ENCODE measurements around the gene CLCN6. TPM values are rescaled to one million over a fixed set of nuclear protein-coding genes. Genes with fewer than 3 reads are reported as not detected.

The CLCN6 gene
- total RNA-seq, 2 donors from 2014 or later = 29.6 to 31.5 TPM

DNA sequence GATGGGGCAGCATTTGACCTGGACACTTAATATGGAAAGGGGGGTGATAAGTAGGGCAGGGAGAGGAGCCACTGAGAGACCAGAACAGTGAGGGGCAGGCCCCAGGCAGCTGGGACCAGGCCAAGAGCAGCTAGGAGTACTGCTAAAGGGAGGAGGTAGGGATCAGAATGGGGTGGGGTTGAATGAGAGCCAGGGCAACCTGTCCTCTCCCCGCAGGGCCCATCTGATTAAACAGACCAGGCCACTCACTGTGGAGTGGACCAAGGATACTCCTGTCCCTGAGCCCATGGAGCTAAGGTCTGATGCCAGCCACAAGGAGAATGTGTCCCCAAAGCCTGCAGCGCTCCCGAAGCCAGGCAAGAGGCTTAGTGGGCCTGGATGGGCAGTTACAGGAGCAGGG is 41.9 kb upstream of the CLCN6 start:
- Histone ChIP-seq H3K9me3 (ENCODE audit: control insufficient read depth, low read length) (no peaks in the 10 kb centered on the region), H3K4me1 (ENCODE audit: control insufficient read depth, insufficient read depth, low read length) (no peaks in the 10 kb centered on the region), H3K36me3 (ENCODE audit: control insufficient read depth, insufficient read depth, low read length) (no peaks in the 10 kb centered on the region), H3K4me3 (ENCODE audit: low read length) (no peak overlapping the region), H3K27me3 (ENCODE audit: control insufficient read depth, insufficient read depth, low read length, poor library complexity, severe bottlenecking) (peaks cover 15% of the 10 kb centered on the region), H3K9ac (ENCODE audit: extremely low read depth, low read length, poor library complexity, severe bottlenecking) (no peak overlapping the region), H3K27ac (ENCODE audit: low read depth, low read length) (no peak overlapping the region)
- whole genome bisulfite sequencing, 2 experiments (ENCODE audit: insufficient coverage in 1 of 2, insufficient read length in 1 of 2) = 96% methylated on average over 3 of the region's 3 CpGs
- no peak for DNase-seq
- Mint-ChIP-seq H3K36me3 (ENCODE audit: low read depth) (no peaks in the 10 kb centered on the region), H3K4me1 (peaks cover 7% of the 10 kb centered on the region), H3K9me3 (no peaks in the 10 kb centered on the region), H3K27ac (no peak overlapping the region), H3K4me3 (no peak overlapping the region), H3K27me3 (ENCODE audit: insufficient read depth) (peaks cover 49% of the 10 kb centered on the region)
- no peak for TF ChIP-seq CTCF (conservative IDR thresholded peaks at IDR 0.05)

- no peak for DNase-seq
- Mint-ChIP-seq H3K27me3 (ENCODE audit: insufficient read depth) (peaks cover 46% of the 10 kb centered on the region), H3K4me1 (peaks cover 7% of the 10 kb centered on the region), H3K4me3 (no peak overlapping the region), H3K36me3 (ENCODE audit: low read depth) (no peaks in the 10 kb centered on the region), H3K27ac (no peak overlapping the region), H3K9me3 (no peaks in the 10 kb centered on the region)
- Histone ChIP-seq H3K27ac (ENCODE audit: low read depth, low read length) (no peak overlapping the region), H3K36me3 (ENCODE audit: control insufficient read depth, insufficient read depth, low read length) (no peaks in the 10 kb centered on the region), H3K4me1 (ENCODE audit: control insufficient read depth, insufficient read depth, low read length) (no peaks in the 10 kb centered on the region), H3K9ac (ENCODE audit: extremely low read depth, low read length, poor library complexity, severe bottlenecking) (no peak overlapping the region), H3K4me3 (ENCODE audit: low read length) (no peak overlapping the region), H3K27me3 (ENCODE audit: control insufficient read depth, insufficient read depth, low read length, poor library complexity, severe bottlenecking) (peaks cover 15% of the 10 kb centered on the region), H3K9me3 (ENCODE audit: control insufficient read depth, low read length) (no peaks in the 10 kb centered on the region)
- no peak for TF ChIP-seq CTCF (conservative IDR thresholded peaks at IDR 0.05)
- 92 to 93% methylated on average over 4 to 7 of the region's 7 CpGs for WGBS, 2 experiments (ENCODE audit: insufficient coverage in 1 of 2, insufficient read length in 1 of 2)
These were observed 41.5 kb upstream of the CLCN6 start for GRCh38 chr1:11764519-11764918.

- Mint-ChIP-seq H3K27me3 (ENCODE audit: insufficient read depth) (peaks cover 34% of the 10 kb centered on the region), H3K4me3 (no peak overlapping the region), H3K9me3 (no peaks in the 10 kb centered on the region), H3K36me3 (ENCODE audit: low read depth) (no peaks in the 10 kb centered on the region), H3K4me1 (peaks cover 7% of the 10 kb centered on the region), H3K27ac (no peak overlapping the region)
- Histone ChIP-seq H3K36me3 (ENCODE audit: control insufficient read depth, insufficient read depth, low read length) (no peaks in the 10 kb centered on the region), H3K9me3 (ENCODE audit: control insufficient read depth, low read length) (no peaks in the 10 kb centered on the region), H3K9ac (ENCODE audit: extremely low read depth, low read length, poor library complexity, severe bottlenecking) (no peak overlapping the region), H3K27ac (ENCODE audit: low read depth, low read length) (no peak overlapping the region), H3K27me3 (ENCODE audit: control insufficient read depth, insufficient read depth, low read length, poor library complexity, severe bottlenecking) (peaks cover 15% of the 10 kb centered on the region), H3K4me3 (ENCODE audit: low read length) (no peak overlapping the region), H3K4me1 (ENCODE audit: control insufficient read depth, insufficient read depth, low read length) (no peaks in the 10 kb centered on the region)
- no peak for TF ChIP-seq CTCF (conservative IDR thresholded peaks at IDR 0.05)
- WGBS, 2 experiments (ENCODE audit: insufficient coverage in 1 of 2, insufficient read length in 1 of 2) = 91% methylated on average over 5 to 19 of the region's 19 CpGs
- no peak for DNase-seq
These were observed 40.1 kb upstream of the CLCN6 start for GRCh38 chr1:11765661-11766428.
